Measurements from ENCODE around the gene OR2T35.

The OR2T35 gene

DNA sequence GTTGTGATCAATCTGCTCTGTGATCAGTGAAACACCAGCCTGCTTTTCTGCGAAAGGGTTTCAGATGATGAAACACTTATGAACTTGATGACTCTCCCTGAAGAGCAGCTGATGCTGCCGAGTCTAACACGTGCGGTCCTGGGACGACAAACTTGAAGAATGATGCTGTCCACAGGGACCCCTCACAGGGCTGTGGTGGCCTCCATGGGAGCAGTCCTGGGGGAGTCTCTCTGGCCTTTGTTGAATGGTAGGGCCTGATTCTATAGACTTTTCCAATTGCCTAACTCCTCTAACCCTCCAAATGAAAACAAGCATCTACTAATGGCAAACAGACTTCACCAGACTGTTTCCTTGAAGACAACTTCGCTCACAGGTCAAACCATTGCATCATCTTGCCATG lies 47.5 kb downstream of the OR2T35 start, which contains the start of gene OR2T10:
Gene OR2T10, minus strand, starts transcription at position 112 of the 400 bp plus-strand sequence. CDS start 3,932 bp downstream, outside the sequence.
- TF ChIP-seq, protein P1, sequence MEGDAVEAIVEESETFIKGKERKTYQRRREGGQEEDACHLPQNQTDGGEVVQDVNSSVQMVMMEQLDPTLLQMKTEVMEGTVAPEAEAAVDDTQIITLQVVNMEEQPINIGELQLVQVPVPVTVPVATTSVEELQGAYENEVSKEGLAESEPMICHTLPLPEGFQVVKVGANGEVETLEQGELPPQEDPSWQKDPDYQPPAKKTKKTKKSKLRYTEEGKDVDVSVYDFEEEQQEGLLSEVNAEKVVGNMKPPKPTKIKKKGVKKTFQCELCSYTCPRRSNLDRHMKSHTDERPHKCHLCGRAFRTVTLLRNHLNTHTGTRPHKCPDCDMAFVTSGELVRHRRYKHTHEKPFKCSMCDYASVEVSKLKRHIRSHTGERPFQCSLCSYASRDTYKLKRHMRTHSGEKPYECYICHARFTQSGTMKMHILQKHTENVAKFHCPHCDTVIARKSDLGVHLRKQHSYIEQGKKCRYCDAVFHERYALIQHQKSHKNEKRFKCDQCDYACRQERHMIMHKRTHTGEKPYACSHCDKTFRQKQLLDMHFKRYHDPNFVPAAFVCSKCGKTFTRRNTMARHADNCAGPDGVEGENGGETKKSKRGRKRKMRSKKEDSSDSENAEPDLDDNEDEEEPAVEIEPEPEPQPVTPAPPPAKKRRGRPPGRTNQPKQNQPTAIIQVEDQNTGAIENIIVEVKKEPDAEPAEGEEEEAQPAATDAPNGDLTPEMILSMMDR (IDR thresholded peaks at IDR 0.05; ENCODE audit: poor library complexity, severe bottlenecking): no peak
- Histone ChIP-seq H3K4me3 (ENCODE audit: severe bottlenecking) (no peak within 1 kb of the TSS), H3K9me3 (ENCODE audit: severe bottlenecking) (no peaks in the 10 kb centered on the region), H3K4me1 (ENCODE audit: insufficient read depth, poor library complexity, severe bottlenecking) (no peaks in the 10 kb centered on the region), H3K27ac (ENCODE audit: poor library complexity, severe bottlenecking) (no peak within 1 kb of the TSS), H3K36me3 (ENCODE audit: low read depth) (no peaks in the 10 kb centered on the region), H3K27me3 (ENCODE audit: insufficient read depth, poor library complexity, severe bottlenecking) (no peaks in the 10 kb centered on the region)
- DNase-seq (ENCODE audit: low spot score) (no peak), ATAC-seq (ENCODE audit: low read depth) (no peak)

DNA sequence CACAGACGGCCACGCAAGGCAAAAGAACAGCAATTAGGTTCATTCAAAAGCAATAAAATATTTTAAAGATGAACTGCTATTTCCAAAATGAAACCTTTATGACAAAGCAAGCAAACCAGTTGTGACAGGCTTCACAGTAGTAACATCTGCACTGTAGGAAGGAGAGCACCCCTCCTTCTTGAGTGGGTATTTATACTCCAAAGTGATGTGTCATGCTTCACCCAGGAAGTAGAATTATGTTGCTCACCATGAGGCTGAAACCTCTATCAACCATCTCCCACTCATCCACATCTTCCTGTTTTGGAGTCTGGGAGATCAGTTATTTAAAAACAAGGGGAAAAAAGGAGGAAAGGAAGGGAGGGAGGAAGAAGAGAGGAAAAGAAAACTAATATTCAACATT lies 48.5 kb downstream of the OR2T35 start:
- no peak for ATAC-seq (ENCODE audit: low read depth)
- no peaks in the 10 kb centered on the region for H3K36me3 ChIP-seq (ENCODE audit: low read depth)
- H3K4me3 ChIP-seq (ENCODE audit: severe bottlenecking): no peak overlapping the region
- H3K9me3 ChIP-seq (ENCODE audit: severe bottlenecking): no peaks in the 10 kb centered on the region
- no peak for DNase-seq (ENCODE audit: low spot score)
- no peaks in the 10 kb centered on the region for H3K27me3 ChIP-seq (ENCODE audit: insufficient read depth, poor library complexity, severe bottlenecking)
- TF ChIP-seq, protein P1 (IDR thresholded peaks at IDR 0.05; ENCODE audit: poor library complexity, severe bottlenecking): no peak
- no peak overlapping the region for H3K27ac ChIP-seq (ENCODE audit: poor library complexity, severe bottlenecking)
- no peaks in the 10 kb centered on the region for H3K4me1 ChIP-seq (ENCODE audit: insufficient read depth, poor library complexity, severe bottlenecking)

DNA sequence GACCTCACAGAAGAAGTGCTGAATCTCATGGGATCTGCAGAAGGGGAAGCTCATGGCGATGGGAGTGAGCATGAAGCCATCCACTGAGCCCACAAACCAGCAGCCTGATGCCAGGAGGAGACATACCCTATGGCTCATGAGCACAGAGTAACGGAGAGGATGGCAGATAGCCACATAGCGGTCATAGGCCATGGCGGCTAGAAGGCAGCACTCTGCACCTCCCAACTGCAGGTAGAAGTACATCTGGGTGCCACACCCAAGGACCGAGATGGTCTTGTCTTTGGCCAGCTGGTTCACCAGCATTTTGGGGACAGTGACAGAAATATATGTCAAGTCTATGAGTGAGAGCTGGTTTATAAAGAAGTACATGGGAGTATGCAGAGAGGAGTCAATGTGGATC lies 51.9 kb downstream of the OR2T35 start:
- no peak overlapping the region for H3K4me3 ChIP-seq (ENCODE audit: severe bottlenecking)
- no peaks in the 10 kb centered on the region for H3K4me1 ChIP-seq (ENCODE audit: insufficient read depth, poor library complexity, severe bottlenecking)
- H3K9me3 ChIP-seq (ENCODE audit: severe bottlenecking): no peaks in the 10 kb centered on the region
- no peak overlapping the region for H3K27ac ChIP-seq (ENCODE audit: poor library complexity, severe bottlenecking)
- H3K27me3 ChIP-seq (ENCODE audit: insufficient read depth, poor library complexity, severe bottlenecking): no peaks in the 10 kb centered on the region
- H3K36me3 ChIP-seq (ENCODE audit: low read depth): no peaks in the 10 kb centered on the region
- TF ChIP-seq, protein P1 (IDR thresholded peaks at IDR 0.05; ENCODE audit: poor library complexity, severe bottlenecking): no peak
- no peak for ATAC-seq (ENCODE audit: low read depth)
- DNase-seq (ENCODE audit: low spot score): no peak

DNA sequence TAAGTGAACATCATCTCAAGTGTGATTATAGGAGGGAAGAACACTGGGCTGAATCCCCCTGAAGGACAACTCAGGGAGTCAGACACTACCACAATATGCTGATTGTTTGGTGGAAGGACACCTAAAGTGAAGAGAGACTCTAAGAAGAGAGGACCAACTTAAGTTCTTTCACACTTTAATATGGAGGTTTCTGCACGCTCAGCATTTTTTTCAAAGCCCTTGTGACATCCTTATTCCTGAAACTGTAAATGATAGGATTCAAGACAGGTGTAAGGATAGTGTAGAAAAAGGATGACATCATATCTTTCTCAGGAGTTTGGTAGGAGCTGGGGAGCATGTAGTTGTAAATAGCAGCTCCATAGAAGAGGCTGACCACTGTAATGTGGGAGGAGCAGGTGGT lies 52.4 kb downstream of the OR2T35 start:
- TF ChIP-seq, protein P1 (IDR thresholded peaks at IDR 0.05; ENCODE audit: poor library complexity, severe bottlenecking): no peak
- Histone ChIP-seq H3K4me3 (ENCODE audit: severe bottlenecking) (no peak overlapping the region), H3K9me3 (ENCODE audit: severe bottlenecking) (no peaks in the 10 kb centered on the region), H3K36me3 (ENCODE audit: low read depth) (no peaks in the 10 kb centered on the region), H3K27me3 (ENCODE audit: insufficient read depth, poor library complexity, severe bottlenecking) (no peaks in the 10 kb centered on the region), H3K27ac (ENCODE audit: poor library complexity, severe bottlenecking) (no peak overlapping the region), H3K4me1 (ENCODE audit: insufficient read depth, poor library complexity, severe bottlenecking) (no peaks in the 10 kb centered on the region)
- ATAC-seq (ENCODE audit: low read depth): no peak
- DNase-seq (ENCODE audit: low spot score): no peak

DNA sequence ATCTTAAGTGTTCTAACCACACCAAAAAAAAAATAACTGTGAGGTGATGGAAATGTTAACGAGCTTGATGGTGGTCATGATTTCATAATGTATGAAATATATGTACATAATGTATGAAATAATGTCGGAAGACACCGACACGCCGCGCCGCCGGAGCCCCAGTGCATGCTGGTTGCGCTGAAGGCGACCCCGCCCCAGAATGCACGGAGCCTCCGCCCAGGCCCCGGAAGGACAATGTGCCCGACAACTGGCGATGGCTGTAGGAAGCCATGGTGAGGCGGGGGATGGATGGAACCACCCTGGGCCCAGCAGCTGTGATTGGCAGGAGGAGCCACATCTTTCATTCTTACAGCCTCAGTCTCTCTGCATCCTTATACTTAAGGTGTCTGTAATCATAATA lies 55.0 kb downstream of the OR2T35 start:
- Histone ChIP-seq H3K27ac (ENCODE audit: poor library complexity, severe bottlenecking) (no peak overlapping the region), H3K27me3 (ENCODE audit: insufficient read depth, poor library complexity, severe bottlenecking) (no peaks in the 10 kb centered on the region), H3K4me1 (ENCODE audit: insufficient read depth, poor library complexity, severe bottlenecking) (no peaks in the 10 kb centered on the region), H3K36me3 (ENCODE audit: low read depth) (no peaks in the 10 kb centered on the region), H3K9me3 (ENCODE audit: severe bottlenecking) (no peaks in the 10 kb centered on the region), H3K4me3 (ENCODE audit: severe bottlenecking) (no peak overlapping the region)
- DNase-seq (ENCODE audit: low spot score): no peak
- ATAC-seq (ENCODE audit: low read depth): no peak
- TF ChIP-seq, protein P1 (IDR thresholded peaks at IDR 0.05; ENCODE audit: poor library complexity, severe bottlenecking): no peak

Data from RWPE2 (cell line).